Parathyroid adenoma (tissue), 2 donors: ENCODE results near the gene ETHE1.

Experiments
- H2AFZ ChIP-seq: fragments of 300-600 bp; sonication (generic); one replicate; pipeline ENCODE4 v1.7.0; 2017; ENCODE audit warnings: antibody characterized with exemption, mild to moderate bottlenecking
- H3K27ac ChIP-seq: fragments of 300-600 bp; sonication (generic); one replicate; pipeline ENCODE4 v1.7.0; 2017
- H3K27me3 ChIP-seq: fragments of 300-600 bp; sonication (generic); one replicate; pipeline ENCODE4 v1.7.0; 2017; ENCODE audit warnings: low read length; ENCODE audit not compliant: control insufficient read depth, insufficient read depth
- H3K36me3 ChIP-seq: fragments of 300-600 bp; sonication (generic); one replicate; pipeline ENCODE4 v1.7.0; 2017; ENCODE audit warnings: low read length; ENCODE audit not compliant: control insufficient read depth, insufficient read depth
- H3K4me1 ChIP-seq: fragments of 300-600 bp; sonication (generic); one replicate; pipeline ENCODE4 v1.7.0; 2017; ENCODE audit warnings: control low read depth
- H3K4me2 ChIP-seq: fragments of 300-600 bp; sonication (generic); one replicate; pipeline ENCODE4 v1.7.0; 2017; ENCODE audit warnings: low read length
- H3K4me3 ChIP-seq: fragments of 300-600 bp; sonication (generic); one replicate; pipeline ENCODE4 v1.7.0; 2017; ENCODE audit warnings: low read depth, low read length
- H3K79me2 ChIP-seq: fragments of 300-600 bp; sonication (generic); one replicate; pipeline ENCODE4 v1.7.0; 2017; ENCODE audit warnings: control low read depth
- H3K9ac ChIP-seq: fragments of 300-600 bp; sonication (generic); one replicate; pipeline ENCODE4 v1.7.0; 2017; ENCODE audit warnings: mild to moderate bottlenecking
- H3K9me3 ChIP-seq: fragments of 300-600 bp; sonication (generic); one replicate; pipeline ENCODE4 v1.7.0; 2017; ENCODE audit warnings: low read length; ENCODE audit not compliant: control insufficient read depth
- TF ChIP-seq, protein P1 (sequence below): fragments of 300-600 bp; sonication (generic); IDR thresholded peaks from one replicate; pipeline ENCODE4 v1.7.0; 2017; ENCODE audit warnings: antibody characterized with exemption, mild to moderate bottlenecking
- donor health status: primary hyperparathyroidism.

The ETHE1 gene

DNA sequence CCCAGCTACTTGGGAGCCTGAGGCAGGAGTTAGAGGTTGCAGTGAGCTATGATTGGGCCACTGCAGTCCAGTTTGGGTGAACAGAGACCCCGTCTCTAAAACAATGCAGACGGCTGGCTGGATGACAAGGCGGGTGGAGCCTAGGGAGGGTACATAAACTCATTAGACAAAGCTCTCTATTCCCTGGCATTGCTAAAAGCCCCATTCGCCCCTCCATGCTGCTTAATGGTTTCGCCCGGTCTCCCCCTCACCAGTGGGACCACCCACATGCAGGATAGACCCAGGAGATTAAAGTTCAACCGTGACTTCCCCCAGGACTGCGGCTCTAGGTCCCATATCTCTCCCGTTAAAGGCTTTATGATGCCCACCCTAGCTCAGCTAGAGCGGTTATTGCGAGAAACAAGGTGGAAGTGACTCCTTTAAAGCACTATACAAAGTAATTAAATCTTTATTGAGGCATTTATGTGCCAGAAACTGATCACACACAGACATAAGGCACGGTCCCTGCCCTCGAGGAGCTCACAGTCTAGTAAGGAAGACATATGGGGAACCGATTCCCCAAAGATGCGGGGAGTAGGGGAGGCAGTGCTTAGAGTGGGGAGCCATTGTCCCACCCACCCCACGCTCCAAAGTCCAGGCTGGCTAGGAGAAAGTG is 66.5 kb downstream of the ETHE1 start:
- Histone ChIP-seq H3K27me3 (no peaks in the 10 kb centered on the region), H3K36me3 (no peaks in the 10 kb centered on the region), H3K4me1 (no peaks in the 10 kb centered on the region), H3K9me3 (no peaks in the 10 kb centered on the region), H3K4me3 (no peak overlapping the region), H3K9ac (no peak overlapping the region), H2AFZ (no peak overlapping the region), H3K79me2 (no peaks in the 10 kb centered on the region), H3K4me2 (no peak overlapping the region), H3K27ac (no peak overlapping the region)
- TF ChIP-seq, protein P1, sequence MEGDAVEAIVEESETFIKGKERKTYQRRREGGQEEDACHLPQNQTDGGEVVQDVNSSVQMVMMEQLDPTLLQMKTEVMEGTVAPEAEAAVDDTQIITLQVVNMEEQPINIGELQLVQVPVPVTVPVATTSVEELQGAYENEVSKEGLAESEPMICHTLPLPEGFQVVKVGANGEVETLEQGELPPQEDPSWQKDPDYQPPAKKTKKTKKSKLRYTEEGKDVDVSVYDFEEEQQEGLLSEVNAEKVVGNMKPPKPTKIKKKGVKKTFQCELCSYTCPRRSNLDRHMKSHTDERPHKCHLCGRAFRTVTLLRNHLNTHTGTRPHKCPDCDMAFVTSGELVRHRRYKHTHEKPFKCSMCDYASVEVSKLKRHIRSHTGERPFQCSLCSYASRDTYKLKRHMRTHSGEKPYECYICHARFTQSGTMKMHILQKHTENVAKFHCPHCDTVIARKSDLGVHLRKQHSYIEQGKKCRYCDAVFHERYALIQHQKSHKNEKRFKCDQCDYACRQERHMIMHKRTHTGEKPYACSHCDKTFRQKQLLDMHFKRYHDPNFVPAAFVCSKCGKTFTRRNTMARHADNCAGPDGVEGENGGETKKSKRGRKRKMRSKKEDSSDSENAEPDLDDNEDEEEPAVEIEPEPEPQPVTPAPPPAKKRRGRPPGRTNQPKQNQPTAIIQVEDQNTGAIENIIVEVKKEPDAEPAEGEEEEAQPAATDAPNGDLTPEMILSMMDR: no peak

DNA sequence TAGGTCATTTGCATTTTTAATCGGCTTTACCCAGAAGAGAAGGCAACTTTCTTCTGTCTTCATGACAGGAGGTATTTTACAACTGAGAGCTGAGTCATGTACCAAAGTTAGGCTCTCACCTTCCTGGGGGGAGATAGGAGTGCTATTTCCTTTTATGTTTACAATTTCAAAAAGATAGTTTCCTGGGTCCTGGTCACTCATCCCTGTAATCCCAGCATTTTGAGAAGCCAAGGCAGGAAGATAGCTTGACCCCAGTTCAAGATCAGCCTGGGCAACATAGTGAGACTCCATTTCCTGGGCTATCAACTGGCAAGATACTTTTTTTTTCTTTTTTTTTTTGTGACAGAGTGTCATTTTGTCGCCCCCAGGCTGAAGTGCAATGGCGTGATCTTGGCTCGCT is 69.2 kb downstream of the ETHE1 start:
- no peak overlapping the region for H3K9ac ChIP-seq
- no peaks in the 10 kb centered on the region for H3K36me3 ChIP-seq
- H3K9me3 ChIP-seq: no peaks in the 10 kb centered on the region
- no peaks in the 10 kb centered on the region for H3K27me3 ChIP-seq
- H3K4me1 ChIP-seq: no peaks in the 10 kb centered on the region
- no peak overlapping the region for H3K4me3 ChIP-seq
- no peak overlapping the region for H3K27ac ChIP-seq
- no peak overlapping the region for H3K4me2 ChIP-seq
- H2AFZ ChIP-seq: no peak overlapping the region
- no peaks in the 10 kb centered on the region for H3K79me2 ChIP-seq
- TF ChIP-seq, protein P1: no peak
